Suprapubic skin (tissue), 3 donors: ENCODE measurements around the gene NCBP2L.

ENCODE experiments used
- CTCF ChIP-seq, 2 donors: fragments of 200-600 bp in 1 of 2; fragments of 450-650 bp in 1 of 2; sonication (generic) in 1 of 2; IDR thresholded peaks; one replicate each; pipeline ENCODE4 v1.5.1; 2016 to 2019; ENCODE audit warnings: antibody characterized with exemption in 2 of 2, mild to moderate bottlenecking in 1 of 2, moderate library complexity in 1 of 2
- EP300 ChIP-seq: sonication (generic); formaldehyde crosslinking; IDR thresholded peaks from one replicate; pipeline ENCODE4 v1.6.1; 2017; ENCODE audit warnings: antibody characterized with exemption
- POLR2A ChIP-seq, 2 donors: fragments of 450-650 bp; IDR thresholded peaks; one replicate each; pipeline ENCODE4 v1.6.1; 2017; ENCODE audit warnings: antibody characterized with exemption in 2 of 2, mild to moderate bottlenecking in 2 of 2, moderate library complexity in 2 of 2

GRCh38 chrX:107743995-107744394 lies 33.5 kb upstream of the NCBP2L start:
- no peak for TF ChIP-seq POLR2A (IDR thresholded peaks at IDR 0.05)
- no peak for TF ChIP-seq EP300
- no peak for TF ChIP-seq CTCF (IDR thresholded peaks at IDR 0.05)
